Tibial nerve (tissue), 4 donors: ENCODE data around the gene SDK2. TPM values are rescaled to one million over a fixed set of nuclear protein-coding genes. Genes with fewer than 3 reads are reported as not detected.

Experiments
- DNase-seq, 2 donors: peaks; one replicate each; pipeline ENCODE4 v3.0.0-alpha.2; 2019; ENCODE audit warnings: low spot score in 2 of 2
- H3K27ac ChIP-seq, 4 donors: fragments of 200-600 bp; sonication (generic) in 3 of 4; one replicate each; pipeline ENCODE4 v1.5.1; 2017 to 2019; ENCODE audit warnings: mild to moderate bottlenecking in 1 of 4
- H3K27me3 ChIP-seq, 2 donors: fragments of 200-600 bp; sonication (generic) in 1 of 2; one replicate each; pipeline versions ENCODE4 v1.5.1 to v1.6.0; 2017 to 2019
- H3K36me3 ChIP-seq, 3 donors: fragments of 200-600 bp; sonication (generic); one replicate each; pipeline ENCODE4 v1.5.1; 2018 to 2019
- H3K4me1 ChIP-seq, 4 donors: fragments of 200-600 bp; sonication (generic) in 3 of 4; one replicate each; pipeline ENCODE4 v1.5.1; 2017 to 2019
- H3K4me3 ChIP-seq, 4 donors: fragments of 200-600 bp; sonication (generic) in 3 of 4; one replicate each; pipeline ENCODE4 v1.5.1; 2017 to 2019; ENCODE audit warnings: mild to moderate bottlenecking in 1 of 4, moderate library complexity in 1 of 4
- H3K9me3 ChIP-seq, 4 donors: fragments of 200-600 bp; sonication (generic) in 3 of 4; one replicate each; pipeline ENCODE4 v1.5.1; 2017 to 2019
- CTCF ChIP-seq, 5 experiments: fragments of 200-600 bp in 3 of 5; fragments of 450-650 bp in 2 of 5; sonication (generic) in 3 of 5; IDR thresholded peaks; one replicate each; pipeline ENCODE4 v1.5.1; 2016 to 2019; ENCODE audit warnings: antibody characterized with exemption in 5 of 5, mild to moderate bottlenecking in 3 of 5, moderate library complexity in 2 of 5
- EP300 ChIP-seq, 2 donors: sonication (generic); formaldehyde crosslinking; IDR thresholded peaks; one replicate each; pipeline ENCODE4 v1.6.1; 2017; ENCODE audit warnings: antibody characterized with exemption in 2 of 2, mild to moderate bottlenecking in 1 of 2
- POLR2A ChIP-seq, 2 donors: fragments of 450-650 bp; IDR thresholded peaks; one replicate each; pipeline ENCODE4 v1.6.1; 2017; ENCODE audit warnings: antibody characterized with exemption in 2 of 2, mild to moderate bottlenecking in 2 of 2, moderate library complexity in 2 of 2
- WGBS, 2 donors: methylation state at CpG; one replicate each; pipeline ENCODE4 v1.1.5; 2018; 5-methylcytosine and 5-hydroxymethylcytosine counted together
- total RNA-seq, 4 donors: library from RNA; depleted of rRNA; stranded (reverse); fragments of >200 nt; gene quantifications; one replicate each; pipeline ENCODE4 v1.1.0, GENCODE V29; 2016

The SDK2 gene
- total RNA-seq, 4 donors from 2014 or later = 3.1 to 6.3 (median 4.6) TPM

GRCh38 chr17:73536700-73537605 lies 107.3 kb downstream of the SDK2 start:
- H3K27me3 ChIP-seq = no peaks in the 10 kb centered on the region
- H3K27ac ChIP-seq = peak overlapping the region in 1 of 4 donors; percentile 26
- WGBS, 2 donors = 61 to 65% methylated on average over 28 of the region's 28 CpGs
- TF ChIP-seq EP300 (IDR thresholded peaks at IDR 0.05) (no peak), POLR2A (IDR thresholded peaks at IDR 0.05) (no peak), CTCF (IDR thresholded peaks at IDR 0.05) (no peak)
- H3K4me1 ChIP-seq = peaks cover 0 to 35% (median 0%) of the 10 kb centered on the region in 4 donors
- H3K36me3 ChIP-seq = no peaks in the 10 kb centered on the region
- no peak for DNase-seq
- no peak overlapping the region for H3K4me3 ChIP-seq
- no peaks in the 10 kb centered on the region for H3K9me3 ChIP-seq

GRCh38 chr17:73535746-73536145 lies 108.5 kb downstream of the SDK2 start:
- 89% methylated on average over 6 of the region's 6 CpGs for WGBS, 2 donors
- no peak for DNase-seq

GRCh38 chr17:73534209-73534909 lies 109.9 kb downstream of the SDK2 start:
- TF ChIP-seq EP300 (IDR thresholded peaks at IDR 0.05) = no peak
- TF ChIP-seq CTCF (IDR thresholded peaks at IDR 0.05) = no peak
- no peak for TF ChIP-seq POLR2A (IDR thresholded peaks at IDR 0.05)
- Histone ChIP-seq H3K4me3 (no peak overlapping the region), H3K9me3 (no peaks in the 10 kb centered on the region), H3K27me3 (no peaks in the 10 kb centered on the region), H3K36me3 (no peaks in the 10 kb centered on the region), H3K4me1 (peaks cover 0 to 39% (median 0%) of the 10 kb centered on the region in 4 donors), H3K27ac (no peak overlapping the region)
- DNase-seq = no peak
- 63 to 71% methylated on average over 15 of the region's 15 CpGs for WGBS, 2 donors

More at GRCh38 chr17:73535746-73536145, 108.5 kb downstream of the SDK2 start:
- H3K4me1 ChIP-seq = peaks cover 0 to 39% (median 0%) of the 10 kb centered on the region in 4 donors
- no peaks in the 10 kb centered on the region for H3K36me3 ChIP-seq
- H3K27me3 ChIP-seq = no peaks in the 10 kb centered on the region
- no peaks in the 10 kb centered on the region for H3K9me3 ChIP-seq
- no peak overlapping the region for H3K4me3 ChIP-seq
- TF ChIP-seq EP300 (IDR thresholded peaks at IDR 0.05) = no peak
- TF ChIP-seq CTCF (IDR thresholded peaks at IDR 0.05) = no peak
- TF ChIP-seq POLR2A (IDR thresholded peaks at IDR 0.05) = no peak
- no peak overlapping the region for H3K27ac ChIP-seq

- no peak overlapping the region for H3K27ac ChIP-seq
- 43 to 58% methylated on average over 7 of the region's 7 CpGs for WGBS, 2 donors
- no peak for DNase-seq
- H3K4me1 ChIP-seq = peaks cover 0 to 39% (median 0%) of the 10 kb centered on the region in 4 donors
- TF ChIP-seq CTCF (IDR thresholded peaks at IDR 0.05) = no peak
- TF ChIP-seq EP300 (IDR thresholded peaks at IDR 0.05) = no peak
- TF ChIP-seq POLR2A (IDR thresholded peaks at IDR 0.05) = no peak
- H3K4me3 ChIP-seq = no peak overlapping the region
- H3K27me3 ChIP-seq = no peaks in the 10 kb centered on the region
- no peaks in the 10 kb centered on the region for H3K9me3 ChIP-seq
- no peaks in the 10 kb centered on the region for H3K36me3 ChIP-seq
Measured at GRCh38 chr17:73533781-73534180, 110.5 kb downstream of the SDK2 start.

GRCh38 chr17:73533127-73533526 lies 111.1 kb downstream of the SDK2 start:
- DNase-seq = no peak
- peaks cover 0 to 38% (median 0%) of the 10 kb centered on the region in 4 donors for H3K4me1 ChIP-seq
- H3K9me3 ChIP-seq = no peaks in the 10 kb centered on the region
- no peak for TF ChIP-seq CTCF (IDR thresholded peaks at IDR 0.05)
- no peak for TF ChIP-seq EP300 (IDR thresholded peaks at IDR 0.05)
- no peak for TF ChIP-seq POLR2A (IDR thresholded peaks at IDR 0.05)
- 60 to 66% methylated on average over 9 of the region's 13 CpGs for WGBS, 2 donors
- H3K4me3 ChIP-seq = no peak overlapping the region
- no peak overlapping the region for H3K27ac ChIP-seq
- no peaks in the 10 kb centered on the region for H3K36me3 ChIP-seq
- H3K27me3 ChIP-seq = no peaks in the 10 kb centered on the region
